HG02763 (cell line): ENCODE measurements around the gene MED27.
"Not testable (repeated sequence)": the region's sequence is repeated elsewhere in the genome, so short reads cannot be mapped to it uniquely, and the experiment has no call there.

ENCODE experiments used
- ATAC-seq: cut with Tn5 transposase; IDR thresholded peaks from one replicate; pipeline ENCODE4 v1.9.1; 2021; ENCODE audit warnings: mild to moderate bottlenecking, moderate library complexity; ENCODE audit not compliant: unreplicated experiment

The MED27 gene

DNA sequence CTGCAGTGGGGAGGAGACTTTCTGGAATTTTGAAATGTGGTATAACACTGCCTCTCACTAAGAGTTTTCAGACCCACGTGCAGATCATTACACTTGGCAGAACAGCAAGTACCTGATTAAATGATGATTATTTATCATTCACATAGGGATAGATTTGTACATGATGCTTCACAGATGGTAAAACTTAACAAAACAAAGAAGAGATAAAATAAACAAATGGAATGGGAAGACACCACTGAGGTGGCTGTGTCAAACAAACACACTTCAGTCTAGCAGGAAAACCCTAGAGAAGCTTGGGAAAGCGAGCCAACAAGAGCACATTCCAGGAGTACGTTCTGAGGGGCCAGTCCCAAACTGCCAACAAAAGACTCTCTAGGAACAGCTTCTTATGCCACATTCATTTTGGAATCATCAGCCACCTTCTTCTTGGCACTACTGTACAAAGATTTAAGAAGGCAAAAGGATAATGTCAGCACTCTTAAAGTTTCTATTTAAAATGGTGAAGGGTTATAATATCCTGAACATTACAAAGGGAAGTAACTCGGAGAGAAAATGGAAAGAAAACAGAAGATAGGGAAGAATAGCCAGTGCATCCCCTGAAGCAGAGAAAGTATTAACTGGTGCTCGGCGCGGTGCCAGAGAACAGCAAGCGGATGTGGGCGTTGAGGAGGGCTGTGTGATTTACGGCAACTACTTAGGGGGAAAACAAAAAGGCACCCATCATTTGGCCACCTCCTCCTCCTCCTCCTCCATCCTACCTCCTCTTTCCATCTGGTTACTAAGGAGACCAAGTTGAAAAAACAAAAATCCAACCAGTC lies 1.6 kb downstream of the MED27 start:
- no peak for ATAC-seq

GRCh38 chr9:132075853-132076252 lies 3.8 kb downstream of the MED27 start:
- ATAC-seq, result no peak

GRCh38 chr9:132074736-132075135 lies 4.9 kb downstream of the MED27 start:
- ATAC-seq, result no peak

DNA sequence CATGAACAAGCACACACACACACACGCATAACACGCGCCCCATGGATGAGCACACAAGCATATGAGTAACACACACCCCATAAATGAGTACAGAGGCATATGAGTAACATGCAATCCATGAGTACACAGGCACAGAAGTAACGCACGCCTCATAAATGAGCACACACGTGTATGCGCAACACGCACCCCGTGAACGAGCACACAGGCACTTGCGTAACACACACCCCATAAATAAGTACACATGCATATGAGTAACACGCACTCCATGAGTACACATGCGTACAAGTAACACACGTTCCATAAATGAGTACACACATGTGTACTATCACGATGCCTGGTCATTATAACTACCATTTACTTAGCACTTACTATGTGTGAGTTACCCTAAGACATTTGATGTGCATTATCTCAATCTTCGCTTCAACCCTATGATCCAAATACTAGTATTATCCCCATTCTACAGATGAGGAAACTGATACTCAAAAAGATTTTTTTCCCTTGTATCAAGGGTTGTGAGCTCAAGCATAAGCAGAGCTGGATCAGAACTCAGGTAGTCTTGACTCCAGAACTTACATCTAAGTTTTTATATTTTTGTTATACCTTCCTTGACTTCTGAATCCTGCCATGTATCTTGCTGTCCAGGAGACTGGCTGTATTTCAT lies 7.7 kb downstream of the MED27 start:
- no peak for ATAC-seq

GRCh38 chr9:132069046-132069898 lies 10.4 kb downstream of the MED27 start:
- no peak for ATAC-seq

DNA sequence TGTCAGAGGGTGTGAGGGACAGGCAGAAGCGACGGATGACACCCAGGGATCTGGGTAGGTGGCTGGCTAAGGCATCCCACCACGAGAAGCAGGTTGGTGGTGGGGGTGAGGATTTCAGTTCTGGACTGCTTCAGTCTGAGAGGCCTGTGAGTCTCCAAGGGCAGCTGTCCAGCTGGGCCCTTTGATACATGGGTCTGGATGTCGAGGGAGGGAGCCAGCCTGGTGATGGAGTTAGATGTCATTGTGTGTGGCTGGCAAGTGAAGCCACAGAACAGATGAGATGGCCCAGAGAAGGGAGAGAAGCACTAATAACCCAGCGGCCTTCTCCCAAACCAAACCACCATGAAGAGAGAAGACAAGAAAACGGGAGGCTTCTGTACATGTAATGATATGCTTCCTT lies 11.1 kb downstream of the MED27 start:
- ATAC-seq, result no peak

- ATAC-seq, result no peak
These were observed 13.2 kb downstream of the MED27 start for GRCh38 chr9:132066511-132066910.

DNA sequence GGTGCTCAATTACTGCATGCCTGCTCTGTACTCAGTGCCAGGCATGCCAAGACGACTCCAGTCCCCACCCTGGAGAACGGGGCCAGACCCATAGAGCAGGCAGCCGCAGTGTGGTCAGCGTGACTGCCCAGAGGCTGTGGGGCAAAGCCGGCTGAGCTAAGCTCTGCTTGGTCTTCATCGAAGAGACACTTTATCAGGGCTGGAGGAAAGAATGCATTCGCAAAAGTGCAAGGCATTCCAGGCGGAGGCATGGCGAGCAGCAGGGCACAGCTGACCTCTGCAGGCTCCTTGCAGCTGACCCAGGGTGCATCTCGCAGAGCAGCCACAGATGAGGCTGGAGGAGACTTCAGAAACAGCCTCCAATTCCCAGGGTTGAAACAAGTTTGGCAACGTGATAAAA lies 13.6 kb downstream of the MED27 start:
- ATAC-seq, result no peak

DNA sequence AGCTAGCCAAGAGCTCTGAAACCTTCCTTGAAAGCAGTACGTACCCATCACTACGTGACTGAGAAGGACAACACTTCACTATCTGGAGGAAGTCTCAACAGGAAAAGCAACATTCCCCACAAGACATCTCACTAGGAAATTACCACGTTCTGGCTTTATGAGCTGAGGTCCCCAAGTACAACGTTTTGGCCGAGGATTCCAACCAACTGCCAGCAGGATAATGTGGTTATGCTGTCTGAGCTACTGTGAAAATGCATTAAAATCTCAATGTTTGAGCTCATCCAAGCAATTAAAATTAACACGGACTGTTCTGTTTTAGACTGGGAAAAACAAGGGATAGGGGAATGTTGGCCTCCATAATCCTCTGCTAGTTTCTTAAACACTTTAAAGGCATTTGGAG lies 16.4 kb downstream of the MED27 start:
- ATAC-seq, result no peak

DNA sequence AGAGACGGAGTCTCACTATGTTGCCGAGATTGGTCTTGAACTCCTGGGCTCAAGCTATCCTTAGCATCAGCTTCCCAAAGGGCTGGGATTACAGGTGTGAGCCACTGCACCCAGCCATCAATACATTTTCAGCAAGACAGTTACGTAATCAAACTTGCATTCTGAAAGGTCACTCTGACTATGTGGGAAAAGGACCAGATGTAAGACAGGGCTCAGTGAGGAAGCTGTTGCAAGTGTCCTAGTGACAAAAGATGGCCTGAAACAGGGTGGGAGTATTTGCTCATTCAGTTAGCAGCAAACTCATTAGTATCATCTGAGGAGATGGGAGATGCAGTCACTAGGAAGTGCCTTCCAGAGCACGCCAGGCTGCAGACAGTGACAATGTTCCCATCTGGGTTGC lies 16.9 kb downstream of the MED27 start:
- no peak for ATAC-seq

GRCh38 chr9:132061526-132061925 lies 18.1 kb downstream of the MED27 start:
- no peak for ATAC-seq

DNA sequence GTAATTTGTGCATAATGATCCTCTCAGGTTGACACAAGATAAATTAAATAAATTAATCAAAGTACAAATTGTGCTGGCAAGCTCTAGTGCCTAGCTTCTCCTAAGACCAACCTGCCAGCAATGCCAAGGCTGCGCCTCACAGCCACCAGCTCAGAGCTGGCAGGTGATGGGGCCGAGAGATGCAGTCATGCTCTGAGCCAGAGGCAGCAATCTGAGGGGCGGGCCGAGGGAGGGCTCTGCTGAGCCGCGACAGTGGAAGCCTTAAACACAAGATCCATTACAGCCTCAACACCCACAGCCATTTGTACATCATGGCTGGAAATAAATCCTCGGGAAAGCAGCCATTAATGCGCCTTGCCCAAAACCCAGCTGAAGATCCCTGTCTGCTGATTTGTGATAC lies 20.3 kb downstream of the MED27 start:
- no peak for ATAC-seq

GRCh38 chr9:132058226-132058625 lies 21.4 kb downstream of the MED27 start:
- not testable (repeated sequence) for ATAC-seq

DNA sequence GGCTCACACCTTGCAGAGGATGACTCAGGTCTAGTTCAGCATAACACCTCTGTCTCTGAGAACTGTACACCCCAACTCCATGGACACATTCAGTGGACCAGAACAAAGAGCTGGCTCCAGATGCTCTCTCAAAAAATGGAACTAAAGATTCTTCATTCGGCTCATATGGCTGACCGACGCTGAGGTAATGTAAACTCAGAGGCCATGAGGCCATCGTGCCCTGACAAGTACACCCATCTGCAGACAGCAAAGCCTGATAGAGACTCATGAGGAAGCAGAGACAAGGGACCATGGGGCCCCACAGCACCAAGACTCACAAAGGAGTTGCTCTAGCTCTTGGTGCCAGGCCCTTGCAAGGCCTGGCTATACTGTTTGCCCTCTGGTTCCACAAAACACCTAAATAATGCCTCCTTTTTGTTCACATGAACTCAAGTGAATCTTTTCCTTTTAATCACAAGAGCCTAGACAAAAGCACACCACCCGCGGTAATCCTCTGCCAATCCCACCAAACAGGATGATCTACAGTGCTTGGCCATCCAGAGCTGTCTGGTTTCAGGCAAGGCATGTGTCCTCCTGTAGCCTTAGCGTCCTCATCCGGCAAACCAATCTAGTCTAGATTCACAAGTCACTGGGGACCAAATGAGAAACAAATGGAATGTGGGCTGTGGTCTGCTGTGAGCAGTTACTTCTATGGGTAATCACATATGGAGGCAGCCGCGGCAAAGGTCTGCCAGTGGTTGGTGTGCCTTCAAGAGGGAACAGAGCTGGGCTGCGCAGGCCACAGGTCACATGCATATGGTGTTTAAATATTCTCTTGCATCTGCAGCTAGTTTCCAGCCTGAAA lies 22.7 kb downstream of the MED27 start:
- no peak for ATAC-seq

- no peak for ATAC-seq
These were observed 23.9 kb downstream of the MED27 start for GRCh38 chr9:132055756-132056155.

GRCh38 chr9:132054024-132054423 lies 25.6 kb downstream of the MED27 start:
- no peak for ATAC-seq

DNA sequence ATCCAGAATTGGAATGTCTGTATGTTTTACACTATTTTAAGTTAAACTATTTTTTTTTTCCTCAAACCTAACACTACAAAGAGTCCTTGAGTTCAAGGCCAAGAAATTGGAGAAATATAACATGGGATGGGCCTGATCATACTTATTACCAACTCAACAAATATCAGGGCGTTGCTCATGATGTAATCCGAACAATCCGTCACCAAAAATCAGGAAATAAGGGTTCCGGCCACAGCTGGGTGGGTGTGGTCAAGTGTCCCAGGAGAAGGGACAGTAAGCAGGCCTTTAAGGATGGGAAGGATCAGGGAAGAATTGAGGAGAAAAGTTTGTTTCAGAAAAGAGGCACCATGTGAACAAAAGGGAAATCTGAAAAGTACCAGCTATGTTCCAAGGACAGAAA lies 29.8 kb downstream of the MED27 start:
- no peak for ATAC-seq

DNA sequence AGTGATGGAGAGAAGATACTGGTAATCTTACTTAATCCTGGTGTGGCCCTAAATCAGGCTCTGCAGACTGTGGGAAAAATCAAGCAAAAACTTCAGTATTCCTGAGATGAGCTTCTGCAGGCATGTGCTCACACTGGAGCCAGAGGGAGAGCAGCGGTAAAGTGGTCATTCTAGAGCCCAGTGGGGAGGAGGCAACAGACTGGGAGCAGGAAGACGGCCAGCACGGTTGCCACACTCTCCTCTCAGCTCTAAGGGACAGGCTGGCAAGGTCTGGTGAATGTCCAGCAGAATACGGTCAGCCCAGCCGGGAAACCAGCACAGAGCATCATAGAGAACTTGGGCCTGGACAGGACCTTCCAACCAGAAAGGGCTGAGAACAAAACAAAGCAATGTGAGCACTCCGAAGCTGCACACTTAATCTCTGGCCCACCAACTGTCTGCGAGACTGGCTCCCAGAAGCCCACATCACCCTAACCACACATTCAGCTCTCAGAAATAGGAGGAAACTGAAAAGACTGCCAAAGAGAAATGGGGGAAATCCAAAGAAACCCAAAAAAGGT lies 30.3 kb downstream of the MED27 start:
- no peak for ATAC-seq

DNA sequence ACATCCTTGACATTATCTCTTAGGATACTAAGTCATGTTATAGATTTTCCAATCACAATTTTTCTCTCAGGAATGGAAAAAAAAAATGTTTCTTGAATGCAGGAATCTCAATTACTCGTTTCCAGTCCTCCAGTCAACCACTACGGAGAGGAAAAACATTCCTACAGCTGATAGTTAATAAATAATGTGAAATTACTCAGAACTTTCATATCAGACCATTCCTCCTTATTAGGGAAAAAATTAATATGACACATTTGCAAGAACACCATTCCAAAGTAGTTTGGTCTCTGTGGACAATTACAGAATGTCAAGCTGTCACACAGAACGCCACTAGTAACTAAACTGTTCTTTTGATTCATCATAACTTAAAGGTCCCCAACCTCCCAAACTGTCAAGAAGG lies 31.5 kb downstream of the MED27 start:
- no peak for ATAC-seq

DNA sequence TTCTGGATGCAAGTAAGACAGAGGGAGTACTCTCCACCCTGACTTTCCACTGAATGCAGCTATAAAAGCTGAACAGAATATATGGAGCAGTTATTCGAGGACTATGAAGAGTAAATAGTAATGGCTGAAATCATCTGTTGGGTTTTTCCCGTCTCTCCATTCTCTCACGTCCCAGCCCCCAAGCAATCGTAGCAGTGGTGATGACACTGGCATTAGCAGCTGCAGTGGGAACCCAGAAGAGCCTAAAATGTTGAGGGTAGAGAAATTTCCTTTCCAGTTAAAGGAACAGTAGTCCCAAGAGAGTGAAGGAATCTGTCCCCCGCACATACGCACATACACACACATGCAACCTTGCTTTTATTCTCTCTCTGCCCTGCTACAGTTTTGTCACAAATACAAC lies 33.2 kb downstream of the MED27 start:
- ATAC-seq, result no peak
